PC-9 (cell line): ENCODE data around the gene ZNF556.

Experiments
- EZH2 ChIP-seq: fragments of 200-600 bp; sonication (generic); IDR thresholded peaks from 2 replicates; pipeline ENCODE4 v1.8.0; 2017; ENCODE audit warnings: antibody characterized with exemption, low read depth
- TF ChIP-seq, protein P1 (sequence below): fragments of 200-600 bp; sonication (generic); conservative IDR thresholded peaks from 2 replicates; pipeline ENCODE4 v1.6.1; 2017; ENCODE audit warnings: mixed run types, antibody characterized with exemption, mild to moderate bottlenecking, moderate library complexity

DNA sequence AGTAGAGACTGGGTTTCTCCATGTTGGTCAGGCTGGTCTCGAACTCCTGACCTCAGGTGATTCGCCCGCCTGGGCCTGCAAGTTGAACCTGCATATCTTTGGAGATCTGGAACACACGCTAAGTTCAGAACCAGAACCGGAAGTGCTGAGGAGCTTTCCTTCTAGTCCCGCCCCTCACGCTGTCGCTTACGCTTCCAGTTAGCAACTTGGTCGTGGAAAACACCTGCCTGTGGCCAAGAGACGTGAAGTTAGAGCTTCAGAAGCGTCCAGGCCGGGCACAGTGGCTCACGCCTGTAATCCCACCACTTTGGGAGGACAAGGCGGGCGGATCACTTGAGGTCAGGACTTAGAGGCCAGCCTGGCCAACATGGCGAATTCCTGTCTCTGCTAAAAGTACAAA lies 18.6 kb downstream of the ZNF556 start:
- TF ChIP-seq, protein P1, sequence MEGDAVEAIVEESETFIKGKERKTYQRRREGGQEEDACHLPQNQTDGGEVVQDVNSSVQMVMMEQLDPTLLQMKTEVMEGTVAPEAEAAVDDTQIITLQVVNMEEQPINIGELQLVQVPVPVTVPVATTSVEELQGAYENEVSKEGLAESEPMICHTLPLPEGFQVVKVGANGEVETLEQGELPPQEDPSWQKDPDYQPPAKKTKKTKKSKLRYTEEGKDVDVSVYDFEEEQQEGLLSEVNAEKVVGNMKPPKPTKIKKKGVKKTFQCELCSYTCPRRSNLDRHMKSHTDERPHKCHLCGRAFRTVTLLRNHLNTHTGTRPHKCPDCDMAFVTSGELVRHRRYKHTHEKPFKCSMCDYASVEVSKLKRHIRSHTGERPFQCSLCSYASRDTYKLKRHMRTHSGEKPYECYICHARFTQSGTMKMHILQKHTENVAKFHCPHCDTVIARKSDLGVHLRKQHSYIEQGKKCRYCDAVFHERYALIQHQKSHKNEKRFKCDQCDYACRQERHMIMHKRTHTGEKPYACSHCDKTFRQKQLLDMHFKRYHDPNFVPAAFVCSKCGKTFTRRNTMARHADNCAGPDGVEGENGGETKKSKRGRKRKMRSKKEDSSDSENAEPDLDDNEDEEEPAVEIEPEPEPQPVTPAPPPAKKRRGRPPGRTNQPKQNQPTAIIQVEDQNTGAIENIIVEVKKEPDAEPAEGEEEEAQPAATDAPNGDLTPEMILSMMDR = no peak
- TF ChIP-seq EZH2 = no peak
